GM21526 (cell line): ENCODE data around the gene PTGDS.

Experiments used
- ATAC-seq: cut with Tn5 transposase; IDR thresholded peaks from one replicate; pipeline ENCODE4 v1.9.1; 2021; ENCODE audit warnings: moderate library complexity; ENCODE audit not compliant: unreplicated experiment, low FRiP score

The PTGDS gene

DNA sequence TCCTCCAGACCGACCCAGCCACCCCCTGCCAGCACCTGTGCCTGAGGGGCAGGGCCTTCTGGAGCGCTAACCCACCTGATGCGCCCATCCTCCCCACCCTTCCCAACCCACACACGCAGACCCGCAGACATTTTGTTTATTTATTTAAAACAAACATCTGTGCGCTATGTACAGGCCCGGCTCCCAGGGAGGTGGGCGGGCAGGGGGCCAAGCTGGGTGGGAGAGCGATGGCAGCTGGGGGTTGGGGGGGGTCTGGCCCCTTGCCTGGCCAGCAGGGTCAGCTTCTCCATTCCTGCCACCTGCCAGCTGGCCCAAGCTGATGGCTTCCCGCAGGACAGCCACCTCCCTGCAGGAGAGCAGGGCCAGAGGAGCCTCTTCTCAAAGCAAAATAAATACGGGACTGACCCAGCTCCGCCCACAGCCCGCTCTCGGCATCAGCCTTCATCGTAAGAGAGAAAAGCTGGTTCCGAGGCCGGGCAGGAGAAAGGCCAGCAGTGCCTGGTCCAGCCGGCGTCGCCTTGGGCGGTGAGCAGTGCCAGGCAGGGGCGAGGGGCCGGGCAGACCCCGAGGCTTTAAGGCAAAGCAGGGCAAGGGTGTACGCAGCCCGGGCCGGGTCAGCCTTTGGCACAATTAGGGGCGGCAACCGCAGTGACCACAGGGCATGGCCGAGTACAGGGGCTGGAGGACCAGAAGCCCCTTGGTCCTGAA lies 30.0 kb downstream of the PTGDS start:
- no peak for ATAC-seq

DNA sequence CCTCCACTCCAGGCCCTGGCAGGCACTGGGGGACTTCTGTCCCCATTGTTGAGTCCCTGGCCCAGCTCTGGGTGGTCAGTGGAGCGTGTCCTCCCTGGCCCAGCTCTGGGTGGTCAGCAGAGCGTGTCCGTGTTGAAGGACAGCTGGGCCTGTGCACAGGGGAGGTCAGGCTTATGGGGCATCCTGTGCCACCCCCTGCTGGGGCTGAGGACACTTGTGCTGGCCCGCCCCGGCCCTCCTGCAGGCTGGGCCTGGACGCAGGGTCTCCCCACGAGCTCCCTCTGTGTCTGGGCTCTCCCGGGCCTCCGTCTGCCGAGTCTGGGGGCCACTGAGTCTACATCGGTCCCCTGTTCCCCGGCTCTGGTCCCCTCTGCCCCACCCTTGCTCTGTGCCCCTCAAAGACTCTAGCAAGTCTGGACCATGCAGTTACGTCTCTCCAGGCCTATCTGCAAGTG lies 30.5 kb downstream of the PTGDS start:
- ATAC-seq = no peak

DNA sequence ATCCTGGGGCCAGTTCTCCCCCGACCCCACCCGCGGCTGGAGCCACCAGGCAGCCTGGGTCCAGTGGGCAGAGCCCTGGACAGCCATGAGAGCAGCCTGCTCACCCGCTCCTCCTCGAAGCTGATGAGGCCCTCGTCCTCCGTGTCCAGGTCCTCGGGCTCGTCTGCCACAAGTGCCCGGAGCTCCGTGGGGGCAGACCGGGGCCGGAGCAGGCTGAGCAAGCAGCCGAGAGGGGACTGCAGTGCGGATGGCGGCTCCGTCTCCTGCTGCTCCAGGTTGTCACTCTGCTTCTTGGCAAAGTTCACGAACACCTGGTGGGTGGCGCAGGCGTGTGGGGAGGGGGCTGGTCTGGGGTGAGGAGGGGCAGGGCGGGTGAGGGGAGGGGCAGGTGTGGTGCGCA lies 31.0 kb downstream of the PTGDS start:
- no peak for ATAC-seq

DNA sequence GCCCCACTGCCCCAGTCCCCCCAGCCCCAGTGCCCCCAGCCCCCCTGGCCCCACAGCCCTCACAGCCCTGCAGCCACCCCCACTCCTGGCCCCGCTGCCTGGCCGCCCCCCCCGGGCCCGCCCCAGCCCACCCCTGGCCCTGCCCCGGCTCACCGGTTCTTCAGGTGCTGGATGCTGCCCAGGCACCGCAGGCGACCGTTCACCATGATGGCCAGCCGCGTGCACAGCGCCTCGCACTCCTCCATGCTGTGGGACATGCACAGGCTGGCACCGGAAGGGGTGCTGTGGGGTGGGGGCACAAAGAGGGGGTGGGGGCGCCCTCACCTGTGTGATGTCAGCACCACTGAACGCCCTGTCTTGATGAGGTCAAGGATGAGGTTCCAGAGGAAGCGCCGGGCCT lies 31.9 kb downstream of the PTGDS start:
- ATAC-seq = no peak

DNA sequence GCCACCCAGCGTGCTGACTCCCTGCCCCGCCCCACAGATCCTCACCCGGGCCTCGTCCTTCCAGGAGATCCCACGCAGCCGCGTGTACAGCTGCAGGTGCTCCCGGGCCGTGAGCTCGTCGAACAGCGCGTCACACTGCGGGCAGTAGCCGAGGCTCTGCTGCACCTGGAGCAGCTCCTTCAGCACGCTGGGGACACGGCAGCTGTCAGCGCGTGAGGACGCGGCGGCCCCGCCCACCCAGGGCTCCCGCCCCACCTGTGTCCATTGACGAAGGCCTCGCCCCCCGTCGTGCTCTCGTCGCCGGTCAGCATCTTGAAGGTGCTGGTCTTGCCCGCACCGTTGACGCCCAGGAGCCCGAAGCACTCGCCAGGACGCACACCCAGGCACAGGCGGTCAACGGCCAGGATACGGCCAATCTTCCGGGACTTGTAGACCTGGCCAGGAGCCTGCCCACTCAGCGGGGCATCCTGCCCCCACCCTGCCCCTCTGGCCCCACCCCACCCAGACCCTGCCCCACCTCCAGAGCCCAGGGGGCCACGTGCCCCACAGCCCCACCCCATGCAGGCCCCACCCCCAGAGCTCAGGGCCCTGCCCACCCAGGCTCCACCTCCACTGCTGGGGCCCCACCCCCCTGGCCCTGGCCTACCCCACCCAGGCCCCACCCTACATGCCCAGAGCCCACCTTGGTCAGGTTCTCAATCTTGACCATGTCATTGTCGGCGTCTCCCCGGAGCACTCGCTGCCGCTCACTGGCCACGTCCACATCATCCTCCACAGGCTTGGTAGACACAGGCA lies 32.8 kb downstream of the PTGDS start:
- no peak for ATAC-seq

DNA sequence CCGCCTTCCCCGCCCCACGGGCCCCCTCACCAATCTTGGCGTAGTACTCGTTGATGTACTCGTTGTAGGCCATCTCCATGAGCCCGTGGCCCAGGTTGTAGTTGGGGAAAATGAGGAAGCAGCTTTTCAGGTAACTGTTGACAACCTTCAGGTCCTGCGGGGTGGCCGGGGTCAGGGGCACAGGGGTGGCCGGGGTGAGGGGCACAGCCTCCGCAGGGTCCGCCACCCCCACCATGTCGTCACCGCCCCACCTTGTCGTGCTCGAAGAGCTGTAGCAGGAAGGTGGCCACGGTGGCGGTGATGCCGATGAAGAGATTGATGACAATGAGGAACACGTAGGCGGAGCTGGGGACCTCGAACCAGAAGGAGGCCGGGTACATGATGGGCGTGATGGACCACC lies 33.9 kb downstream of the PTGDS start:
- ATAC-seq = no peak

DNA sequence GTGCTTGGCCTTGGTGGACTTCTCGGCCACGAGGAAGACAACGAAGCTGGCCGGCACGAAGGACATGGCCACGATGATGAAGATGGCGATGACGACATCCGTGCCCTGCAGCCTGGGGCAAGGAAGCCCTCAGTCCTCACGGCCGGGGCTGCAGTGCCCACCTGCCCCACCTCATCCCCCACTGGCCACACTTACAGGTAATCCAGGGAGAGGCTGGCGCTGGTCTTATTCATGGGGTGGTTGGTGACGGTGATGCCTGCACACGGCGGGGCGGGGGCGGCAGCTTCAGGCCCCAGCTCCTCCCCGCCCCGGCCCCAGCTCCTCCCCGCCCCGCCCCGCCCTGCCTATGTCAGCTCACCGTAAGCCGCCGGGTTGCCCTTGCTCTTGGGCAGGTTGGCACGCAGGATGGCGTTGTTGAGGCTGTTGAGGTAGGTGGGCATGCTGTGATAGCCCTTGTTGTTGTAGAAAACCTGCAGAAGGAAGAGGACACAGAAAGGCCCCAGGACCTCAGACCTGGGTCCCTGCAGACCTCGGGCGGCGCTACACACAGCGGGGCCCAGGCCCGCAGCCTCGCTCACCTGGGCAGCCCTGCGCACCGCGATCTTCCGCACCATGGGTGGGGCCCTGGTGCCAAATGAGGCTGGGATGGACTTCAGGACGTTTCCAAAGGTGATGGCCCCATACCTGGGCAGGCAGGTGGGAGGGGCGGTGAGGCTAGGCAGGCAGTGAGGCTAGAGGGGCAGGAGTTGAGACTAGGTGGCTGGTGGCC lies 34.8 kb downstream of the PTGDS start:
- ATAC-seq = no peak

DNA sequence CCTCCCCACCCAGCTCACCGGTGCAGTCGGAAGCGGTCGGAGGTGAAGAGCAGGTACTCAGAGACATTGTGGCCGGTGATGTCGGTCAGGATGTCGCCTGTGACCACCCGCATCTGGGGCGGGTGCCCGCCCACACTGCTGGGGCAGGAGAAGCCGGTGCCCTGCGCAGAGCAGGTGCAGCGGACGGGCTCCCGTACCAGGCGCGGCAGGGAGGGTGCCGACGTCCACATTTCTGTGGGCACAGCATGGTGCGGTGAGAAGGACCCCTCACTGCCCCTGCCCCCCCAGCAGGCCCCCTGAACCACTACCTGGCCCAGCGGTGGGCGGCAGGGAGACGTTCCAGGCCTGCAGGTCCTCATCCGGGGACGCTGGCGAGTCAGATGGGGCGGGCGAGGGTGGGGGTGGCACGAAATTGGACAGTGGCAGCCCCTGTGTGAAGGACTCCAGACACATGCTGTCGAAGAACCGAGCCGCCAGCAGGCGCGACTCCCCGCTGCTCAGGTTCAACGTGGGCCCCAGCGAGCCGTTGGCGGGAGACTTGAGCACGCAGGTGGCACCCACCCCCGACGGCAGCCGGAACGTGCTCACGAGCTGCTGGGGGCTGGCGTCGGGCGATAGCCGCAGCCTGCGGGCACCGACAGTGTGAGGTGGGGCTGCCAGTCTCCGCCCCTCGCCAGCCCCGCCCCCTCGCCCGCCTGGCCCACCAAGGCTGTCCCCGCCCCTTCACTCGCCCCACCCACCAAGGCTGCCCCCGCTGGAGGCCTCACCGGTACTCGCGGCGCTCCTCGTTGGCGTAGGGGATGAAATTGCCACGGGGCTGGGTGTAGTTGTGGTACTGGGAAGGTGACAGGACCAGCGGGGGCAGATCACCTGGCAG lies 35.6 kb downstream of the PTGDS start:
- no peak for ATAC-seq

DNA sequence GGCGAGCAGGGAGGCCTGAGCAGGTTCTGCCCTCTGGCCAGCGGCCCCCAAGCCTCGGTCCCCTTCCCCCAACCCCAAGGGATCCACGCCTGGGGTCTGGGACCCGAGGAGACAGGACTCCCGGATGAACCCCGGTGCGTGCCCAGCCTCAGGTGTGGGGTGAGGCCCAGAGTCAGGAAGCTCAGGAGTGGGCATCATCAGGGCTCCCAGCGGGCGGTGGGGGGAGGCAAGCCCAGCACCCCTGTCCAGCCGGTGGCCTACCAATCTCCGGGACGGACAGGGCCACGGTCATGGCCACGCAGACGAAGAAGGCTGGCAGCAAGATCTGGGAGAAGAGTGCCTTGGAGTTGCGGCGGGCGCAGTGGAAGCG lies 36.3 kb downstream of the PTGDS start:
- ATAC-seq = no peak

DNA sequence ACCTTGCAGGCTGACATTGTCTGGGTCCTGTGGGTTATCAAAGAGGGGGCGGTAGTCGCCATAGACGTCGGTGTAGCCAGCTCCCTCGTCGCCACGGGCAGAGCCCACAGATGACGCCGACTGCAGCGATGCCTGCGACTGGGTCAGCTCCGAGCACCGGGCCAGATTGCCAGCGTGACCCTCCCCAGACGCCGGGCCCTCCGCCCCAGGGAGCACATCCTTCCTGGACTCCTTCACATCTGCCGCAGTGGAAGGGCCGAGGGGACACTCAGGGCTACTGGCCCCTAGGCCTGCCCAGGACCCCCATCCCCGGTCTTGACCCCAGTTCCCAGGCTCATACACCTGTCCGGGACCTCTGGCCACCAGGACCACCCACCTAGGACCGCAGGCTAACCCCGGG lies 36.9 kb downstream of the PTGDS start:
- ATAC-seq = no peak

DNA sequence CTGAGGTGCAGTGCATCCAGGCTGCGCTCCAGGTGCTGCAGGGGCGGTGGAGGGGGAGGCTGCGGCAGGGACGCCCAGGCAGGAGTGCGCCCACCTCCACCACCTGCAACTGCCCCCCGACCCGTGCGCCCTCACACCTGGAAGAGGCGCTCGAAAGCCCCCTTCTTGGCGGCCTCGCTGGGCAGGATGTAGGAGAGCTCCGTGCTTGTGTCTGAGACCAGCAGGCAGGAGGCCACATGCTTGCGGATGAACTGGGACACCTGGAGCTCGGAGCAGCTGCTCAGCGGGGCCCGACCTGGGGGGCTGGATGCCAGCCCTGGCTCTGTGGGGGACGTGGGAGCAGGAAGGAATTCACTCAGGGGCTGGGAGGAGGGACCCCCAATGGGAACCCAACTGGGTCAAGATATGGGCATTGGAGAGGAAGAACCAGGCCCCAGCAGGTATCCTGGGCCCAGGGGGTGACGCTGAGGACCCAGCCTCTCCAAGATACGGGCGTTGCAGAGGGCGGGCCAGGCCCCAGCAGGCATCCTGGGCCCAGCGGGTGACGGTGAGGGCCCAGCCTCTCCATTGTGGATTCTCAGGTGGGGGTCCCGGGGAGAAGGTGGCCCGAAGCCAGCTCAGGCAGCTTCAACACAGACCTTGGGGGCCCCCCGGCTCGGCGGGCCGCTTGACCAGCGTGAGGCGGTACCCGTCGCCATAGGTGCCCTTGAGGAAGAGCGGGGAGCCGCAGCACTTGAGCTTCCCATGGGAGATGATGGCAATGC lies 37.7 kb downstream of the PTGDS start:
- ATAC-seq = no peak

DNA sequence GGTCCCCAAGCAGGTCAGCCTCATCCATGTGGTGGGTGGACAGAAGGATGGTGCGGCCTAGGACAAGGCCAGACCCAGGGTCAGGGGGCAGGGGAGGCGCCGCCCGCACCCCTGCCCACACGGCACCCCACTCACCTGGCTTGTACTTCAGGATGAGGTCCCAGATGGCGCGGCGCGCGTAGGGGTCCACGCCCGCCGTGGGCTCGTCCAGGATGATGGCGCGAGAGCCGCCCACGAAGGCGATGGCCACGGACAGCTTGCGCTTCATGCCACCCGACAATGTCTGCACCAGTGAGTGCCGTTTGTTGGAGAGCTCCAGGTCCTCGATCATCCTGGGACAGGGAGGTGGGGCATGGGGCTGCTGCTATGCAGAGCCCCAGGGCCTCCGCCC lies 38.2 kb downstream of the PTGDS start:
- no peak for ATAC-seq

DNA sequence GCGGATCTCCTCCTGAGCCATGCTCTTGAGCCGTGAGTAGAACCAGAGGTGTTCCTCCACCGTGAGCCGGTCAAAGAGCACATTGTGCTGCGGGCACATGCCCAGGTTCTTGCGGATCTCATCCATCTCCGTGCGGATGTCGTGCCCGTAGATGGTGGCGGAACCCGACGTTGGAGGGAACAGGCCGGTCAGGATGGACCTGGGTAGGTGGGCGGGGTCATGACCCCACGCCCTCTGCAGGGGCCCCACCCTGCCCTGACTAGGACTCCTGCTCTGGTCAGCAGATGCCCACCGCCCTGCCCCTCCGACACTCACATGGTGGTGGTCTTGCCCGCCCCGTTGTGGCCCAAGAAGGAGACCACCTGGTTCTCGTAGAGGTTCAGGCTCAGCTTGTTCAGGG lies 38.7 kb downstream of the PTGDS start:
- no peak for ATAC-seq

DNA sequence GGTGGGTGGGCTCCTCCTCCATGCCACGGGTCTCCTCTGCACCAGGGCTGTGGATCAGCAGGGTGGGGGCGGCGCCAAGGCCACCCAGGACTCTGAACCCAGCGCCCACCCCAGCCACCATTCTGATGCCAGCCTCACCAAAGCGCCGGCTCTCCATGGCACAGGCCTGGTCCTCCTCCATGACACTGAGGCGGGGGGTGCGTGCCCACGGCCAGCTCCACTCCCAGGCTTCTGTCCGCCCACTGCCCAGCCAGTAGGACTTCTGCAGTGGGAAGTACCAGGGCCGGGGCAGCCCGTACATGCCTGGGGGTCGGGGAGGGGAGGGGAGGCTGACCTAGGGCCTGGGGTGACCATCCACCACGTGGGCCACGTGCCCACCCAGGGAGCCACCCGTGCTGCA lies 39.1 kb downstream of the PTGDS start:
- no peak for ATAC-seq

DNA sequence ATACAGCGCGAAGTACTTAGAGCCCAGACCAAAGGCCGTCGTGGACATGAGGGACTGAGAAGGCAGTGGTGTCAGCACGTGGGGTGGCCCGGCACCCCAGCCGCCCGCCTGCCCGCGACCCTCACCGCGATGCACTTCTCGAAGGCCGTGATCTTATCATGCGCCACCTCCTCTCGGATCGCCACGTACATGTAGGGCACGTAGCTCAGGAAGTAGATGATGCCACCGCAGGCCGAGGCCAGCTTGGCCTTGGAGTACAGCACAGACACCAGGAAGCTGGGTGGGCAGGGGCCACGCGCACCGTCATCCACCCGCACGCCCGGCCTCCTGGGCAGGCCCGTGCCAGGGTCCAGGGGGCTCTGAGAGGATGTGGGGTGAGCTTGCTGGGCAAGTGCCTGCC lies 39.8 kb downstream of the PTGDS start:
- no peak for ATAC-seq

DNA sequence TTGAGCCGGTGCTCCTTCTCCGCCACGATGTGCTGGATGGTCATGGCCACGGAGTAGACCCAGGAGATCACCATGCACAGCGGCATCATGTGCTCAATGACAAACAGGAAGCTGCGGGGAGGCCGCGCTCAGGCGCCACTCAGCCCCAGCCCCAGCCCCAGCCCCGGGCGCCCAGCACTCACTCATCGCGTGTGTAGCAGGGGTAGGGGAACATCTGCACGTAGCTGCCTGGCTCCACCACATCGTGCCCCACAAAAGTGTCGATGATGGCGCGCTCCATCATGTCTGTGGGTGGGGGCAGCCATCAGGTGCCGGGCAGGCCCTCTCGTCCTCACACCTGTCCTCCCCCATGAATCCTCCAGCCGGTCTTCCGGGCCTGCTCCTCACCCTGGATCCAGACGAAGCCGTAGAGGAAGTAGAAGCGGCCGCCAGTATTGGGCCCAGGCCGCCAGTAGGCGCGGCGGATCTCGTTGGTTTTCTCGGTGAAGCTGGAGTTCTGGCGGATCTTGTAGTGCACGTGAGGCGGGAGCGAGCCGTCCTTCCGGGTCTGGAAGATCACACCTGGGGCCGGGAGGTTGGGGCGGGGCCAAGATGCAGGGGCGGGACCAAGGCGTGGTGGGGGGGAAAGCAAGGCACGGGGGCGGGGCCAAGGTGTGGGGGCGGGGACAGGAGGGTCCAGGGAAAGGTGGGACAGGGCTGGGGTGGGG lies 40.6 kb downstream of the PTGDS start:
- no peak for ATAC-seq

DNA sequence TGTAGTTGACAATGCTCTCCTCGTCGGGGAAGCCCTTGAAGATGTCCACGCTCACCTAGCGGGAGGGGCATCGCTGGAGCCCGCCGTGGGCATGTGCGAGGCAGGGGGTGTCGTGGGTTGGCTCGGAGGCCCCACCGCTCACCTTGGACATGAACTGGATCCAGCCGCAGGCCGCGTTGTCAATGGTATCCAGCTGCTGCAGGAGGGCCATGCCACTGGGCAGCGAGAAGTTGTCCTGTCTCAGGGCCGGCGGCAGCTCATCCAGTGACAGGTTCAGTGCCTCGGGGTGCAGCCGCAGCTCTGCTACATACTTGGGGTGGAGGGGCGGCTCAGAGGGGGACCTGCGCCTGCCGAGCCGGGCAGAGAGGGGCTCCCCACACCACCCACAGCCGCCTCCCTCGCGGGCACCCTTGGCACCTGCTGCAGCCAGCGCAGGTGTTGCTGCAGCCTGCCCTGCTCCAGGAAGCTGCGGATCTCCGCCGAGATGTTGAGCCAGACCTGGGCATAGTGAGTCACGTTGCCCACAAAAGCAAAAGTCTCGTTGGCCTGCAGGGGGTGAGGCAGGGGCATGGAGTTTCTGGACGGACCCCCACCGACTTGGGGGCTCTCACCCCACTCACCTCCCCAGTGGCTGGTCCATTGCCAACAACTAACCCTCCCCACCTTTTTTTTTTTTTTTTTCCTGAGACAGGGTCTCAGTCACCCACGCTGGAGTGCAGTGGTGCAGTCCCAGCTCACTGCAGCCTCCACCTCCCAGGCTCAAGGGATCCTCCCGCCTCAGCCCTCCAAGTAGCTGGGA lies 41.7 kb downstream of the PTGDS start:
- no peak for ATAC-seq

DNA sequence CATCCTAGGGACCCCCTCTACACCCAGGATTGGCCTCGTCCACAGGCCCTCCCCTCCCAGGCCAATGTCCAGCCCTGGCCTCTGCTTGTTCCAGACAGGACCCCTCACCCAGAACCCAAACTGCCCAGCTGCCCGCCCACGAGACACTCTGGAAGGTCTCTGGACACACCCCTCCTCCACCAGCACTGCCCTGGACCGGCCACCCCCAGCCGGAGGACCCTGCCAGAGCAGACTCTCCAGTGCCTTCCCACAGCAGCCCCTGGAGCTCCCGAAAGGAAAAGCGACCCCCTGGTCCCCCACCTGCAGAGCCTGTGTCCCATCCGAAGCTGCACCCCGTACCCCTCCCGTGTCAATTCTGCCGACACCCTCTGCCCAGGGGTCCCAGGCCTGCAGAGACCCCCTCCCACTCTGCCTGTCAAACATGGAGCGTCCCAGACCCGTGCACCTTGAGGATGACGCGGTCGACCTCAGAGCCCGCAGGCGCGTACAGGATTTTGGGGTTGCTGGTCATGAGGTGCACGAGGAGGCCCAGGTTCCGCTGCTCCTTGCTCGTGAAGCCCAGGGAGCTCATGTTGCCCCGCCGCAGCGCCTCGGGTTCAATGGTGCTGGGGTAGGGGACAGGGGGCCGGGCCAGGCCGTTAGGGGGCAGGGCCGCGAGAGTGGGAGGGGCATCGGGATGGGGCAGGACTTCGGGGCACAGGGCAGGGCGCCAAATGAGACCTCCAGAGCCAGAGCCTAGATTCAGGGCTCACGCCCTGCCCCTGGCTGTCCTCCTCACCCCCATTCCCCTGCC lies 42.8 kb downstream of the PTGDS start:
- no peak for ATAC-seq
